UCSD-AML1 (cell line): ENCODE data around the gene STYK1.

ENCODE experiments used
- DNase-seq: peaks from one replicate; lab custom pipeline; 2025; ENCODE audit not compliant: unreplicated experiment; lab: John Stamatoyannopoulos, UW

Gene STYK1

GRCh38 chr12:10571141-10571540 lies 102.7 kb downstream of the STYK1 start:
- DNase-seq, result no peak
